Measurements from ENCODE around the gene CNTNAP2.

DNA sequence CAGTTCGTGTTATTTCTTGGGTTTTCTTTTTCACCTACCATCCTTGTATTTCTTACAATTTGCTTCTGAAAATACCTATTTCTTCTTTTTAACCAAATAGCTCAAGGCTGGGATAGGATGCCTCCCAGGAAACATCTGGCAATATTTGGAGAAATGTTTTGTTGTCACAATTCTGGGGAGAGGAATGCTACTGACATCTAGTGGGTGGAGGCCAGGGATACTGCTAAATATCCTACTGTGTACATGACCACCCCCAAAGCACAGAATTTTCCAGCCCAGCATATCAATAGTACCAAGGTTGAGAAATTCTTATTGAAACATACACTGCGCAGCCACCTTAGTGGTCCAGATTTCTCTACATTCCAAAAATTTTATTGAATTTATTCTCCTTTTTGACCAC lies 55.5 kb downstream of the CNTNAP2 start:
- no peak for TF ChIP-seq CTCF (IDR thresholded peaks at IDR 0.05)
- no peak for TF ChIP-seq POLR2A (IDR thresholded peaks at IDR 0.05)

All from lower leg skin (tissue), 3 donors.